HG03097 (cell line): Measurements from ENCODE around the gene BCL2L15.

Experiments used
- ATAC-seq: cut with Tn5 transposase; IDR thresholded peaks from one replicate; pipeline ENCODE4 v1.9.1; 2021; ENCODE audit not compliant: unreplicated experiment, low FRiP score

The BCL2L15 gene

GRCh38 chr1:113835686-113836290 is 51.6 kb downstream of the BCL2L15 start:
- no peak for ATAC-seq

- no peak for ATAC-seq
Measured at GRCh38 chr1:113834716-113835115, 52.7 kb downstream of the BCL2L15 start.
